ENCODE data around the gene P3H1.

- TF ChIP-seq CTCF (IDR thresholded peaks at IDR 0.05) (no peak), POLR2A (IDR thresholded peaks at IDR 0.05) (no peak)
Observed at GRCh38 chr1:42737986-42738677, 28.7 kb downstream of the P3H1 start.
